ENCODE results near the gene FOXC1. TPM values are rescaled to one million over a fixed set of nuclear protein-coding genes. Genes with fewer than 3 reads are reported as not detected.

FOXC1 gene
- total RNA-seq, 2 experiments from 2014 or later = not detected

- intact Hi-C loops (cut with micrococcal nuclease; ENCODE audit: unreplicated experiment) = no loop called here
- Histone ChIP-seq H4K20me1 (ENCODE audit: insufficient read depth, low read length) (no peaks in the 10 kb centered on the region), H3K9me2 (ENCODE audit: insufficient read depth, low read length) (no peaks in the 10 kb centered on the region), H3K9me3 (ENCODE audit: low read length) (no peaks in the 10 kb centered on the region), H3K4me3 (ENCODE audit: low read depth, low read length, poor library complexity, severe bottlenecking) (no peak overlapping the region), H3K36me3 (ENCODE audit: insufficient read depth, low read length) (no peaks in the 10 kb centered on the region), H3K79me2 (ENCODE audit: insufficient read depth, low read depth, low read length) (no peaks in the 10 kb centered on the region), H3K4me2 (ENCODE audit: low read length) (no peak overlapping the region), H3K27ac (ENCODE audit: low read depth, low read length, poor library complexity, severe bottlenecking) (no peak overlapping the region), H3K4me1 (ENCODE audit: insufficient read depth, low read length, poor library complexity, severe bottlenecking) (no peaks in the 10 kb centered on the region), H2AFZ (ENCODE audit: low read length) (no peak overlapping the region)
- TF ChIP-seq EZH2phosphoT487 (IDR thresholded peaks at IDR 0.05; ENCODE audit: borderline replicate concordance, low read depth, low read length) = no peak
- TF ChIP-seq CTCF (conservative IDR thresholded peaks at IDR 0.05; ENCODE audit: low read length) = no peak
- DNase-seq (ENCODE audit: low spot score) = no peak
- ChIA-PET POLR2A (no interaction called here), CTCF (ENCODE audit: unreplicated experiment) (no interaction called here)
- no TSS peak for BruUV-seq (replicated peaks)
Measured at GRCh38 chr6:1576711-1577110, 33.0 kb upstream of the FOXC1 start.

GRCh38 chr6:1577146-1577680, 32.5 kb upstream of the FOXC1 start:
- CTCF ChIA-PET (ENCODE audit: unreplicated experiment) = no interaction called here
- intact Hi-C loops (cut with micrococcal nuclease; ENCODE audit: unreplicated experiment) = no loop called here

More at GRCh38 chr6:1577146-1577680, 32.5 kb upstream of the FOXC1 start:
- Histone ChIP-seq H4K20me1 (ENCODE audit: insufficient read depth, low read length) (no peaks in the 10 kb centered on the region), H3K4me3 (ENCODE audit: low read depth, low read length, poor library complexity, severe bottlenecking) (no peak overlapping the region), H3K9me3 (ENCODE audit: low read length) (no peaks in the 10 kb centered on the region), H3K4me1 (ENCODE audit: insufficient read depth, low read length, poor library complexity, severe bottlenecking) (no peaks in the 10 kb centered on the region), H3K36me3 (ENCODE audit: insufficient read depth, low read length) (no peaks in the 10 kb centered on the region), H3K9me2 (ENCODE audit: insufficient read depth, low read length) (no peaks in the 10 kb centered on the region), H2AFZ (ENCODE audit: low read length) (no peak overlapping the region), H3K27ac (ENCODE audit: low read depth, low read length, poor library complexity, severe bottlenecking) (no peak overlapping the region), H3K79me2 (ENCODE audit: insufficient read depth, low read depth, low read length) (no peaks in the 10 kb centered on the region), H3K4me2 (ENCODE audit: low read length) (no peak overlapping the region)
- TF ChIP-seq EZH2phosphoT487 (IDR thresholded peaks at IDR 0.05; ENCODE audit: borderline replicate concordance, low read depth, low read length) (no peak), CTCF (conservative IDR thresholded peaks at IDR 0.05; ENCODE audit: low read length) (no peak)
- POLR2A ChIA-PET = interaction anchor here (0.6 kb wide), 1 partner anchor 1168 kb away, joined by 4 read pairs; no protein-coding TSS in a partner anchor
- BruUV-seq (replicated peaks) = no TSS peak
- DNase-seq (ENCODE audit: low spot score) = no peak
